ENCODE results near the gene MBL2.

The MBL2 gene

DNA sequence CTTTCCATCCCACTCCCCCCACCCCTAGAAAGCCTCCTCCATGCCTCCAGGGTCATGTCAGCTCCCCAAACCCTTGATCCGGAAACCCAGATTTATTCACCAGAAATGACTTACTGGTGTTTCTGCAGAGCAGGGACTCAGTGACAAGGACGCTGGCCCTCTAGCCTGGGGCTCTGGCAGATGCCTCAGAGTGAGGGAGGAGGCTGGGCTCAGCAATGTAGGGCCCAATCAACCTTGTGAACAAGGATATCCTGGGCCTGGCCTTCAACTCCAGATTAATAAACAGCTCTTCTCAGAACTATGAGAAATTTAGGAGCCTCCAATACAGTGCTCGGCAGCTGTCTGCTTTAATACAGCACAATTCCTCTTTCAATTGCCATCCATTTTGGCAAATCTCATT lies at the start of gene MBL2:
MBL2 (minus strand) TSS at position 162 of the 400 bp plus-strand sequence. CDS start 1,149 bp downstream, outside the sequence.
- TF ChIP-seq, protein P1, sequence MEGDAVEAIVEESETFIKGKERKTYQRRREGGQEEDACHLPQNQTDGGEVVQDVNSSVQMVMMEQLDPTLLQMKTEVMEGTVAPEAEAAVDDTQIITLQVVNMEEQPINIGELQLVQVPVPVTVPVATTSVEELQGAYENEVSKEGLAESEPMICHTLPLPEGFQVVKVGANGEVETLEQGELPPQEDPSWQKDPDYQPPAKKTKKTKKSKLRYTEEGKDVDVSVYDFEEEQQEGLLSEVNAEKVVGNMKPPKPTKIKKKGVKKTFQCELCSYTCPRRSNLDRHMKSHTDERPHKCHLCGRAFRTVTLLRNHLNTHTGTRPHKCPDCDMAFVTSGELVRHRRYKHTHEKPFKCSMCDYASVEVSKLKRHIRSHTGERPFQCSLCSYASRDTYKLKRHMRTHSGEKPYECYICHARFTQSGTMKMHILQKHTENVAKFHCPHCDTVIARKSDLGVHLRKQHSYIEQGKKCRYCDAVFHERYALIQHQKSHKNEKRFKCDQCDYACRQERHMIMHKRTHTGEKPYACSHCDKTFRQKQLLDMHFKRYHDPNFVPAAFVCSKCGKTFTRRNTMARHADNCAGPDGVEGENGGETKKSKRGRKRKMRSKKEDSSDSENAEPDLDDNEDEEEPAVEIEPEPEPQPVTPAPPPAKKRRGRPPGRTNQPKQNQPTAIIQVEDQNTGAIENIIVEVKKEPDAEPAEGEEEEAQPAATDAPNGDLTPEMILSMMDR (IDR thresholded peaks at IDR 0.05; ENCODE audit: low read depth, low read length) = no peak
- no peak for DNase-seq (ENCODE audit: extremely low read depth, low read depth)

DNA sequence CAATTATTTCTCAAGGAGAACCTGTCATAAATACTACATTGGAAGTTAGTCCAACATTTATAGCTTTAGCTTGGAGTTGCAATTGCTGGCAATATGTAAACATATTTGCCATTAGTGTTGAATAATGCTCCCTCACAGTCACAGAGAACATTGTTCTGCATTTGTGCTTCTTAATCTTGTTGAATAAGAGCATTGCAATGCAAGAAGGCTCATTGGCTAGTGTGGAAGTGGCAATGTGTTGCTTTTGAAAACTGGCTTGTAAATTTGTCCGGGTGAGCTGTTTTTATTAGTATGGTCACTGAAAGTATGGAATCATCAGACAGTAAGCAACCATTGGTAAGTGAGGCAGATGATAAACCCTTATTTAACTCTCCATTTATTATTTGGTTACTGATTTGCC lies 47.7 kb upstream of the MBL2 start:
- no peak for DNase-seq (ENCODE audit: extremely low read depth, low read depth)
- TF ChIP-seq, protein P1 (IDR thresholded peaks at IDR 0.05; ENCODE audit: low read depth, low read length) = no peak

DNA sequence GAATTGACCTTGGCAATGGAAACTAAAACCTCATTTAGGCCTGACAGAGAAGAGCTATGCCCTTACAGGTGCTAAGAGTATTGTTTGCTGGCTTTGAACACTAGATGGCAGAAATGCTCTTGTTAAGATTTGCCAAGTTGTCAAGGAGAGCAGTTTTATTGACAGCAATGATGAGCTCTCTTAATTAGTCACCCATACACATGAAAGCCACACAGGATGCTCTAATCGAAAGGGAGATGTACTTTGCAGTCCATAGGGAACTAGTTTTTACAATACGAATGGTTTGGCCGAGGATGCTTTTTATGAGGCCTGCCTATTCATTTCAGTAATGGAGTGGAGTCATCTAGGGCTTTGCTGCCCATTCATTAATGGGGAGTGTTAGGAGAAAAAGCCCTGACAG lies 45.4 kb upstream of the MBL2 start:
- TF ChIP-seq, protein P1 (IDR thresholded peaks at IDR 0.05; ENCODE audit: low read depth, low read length) = no peak
- DNase-seq (ENCODE audit: extremely low read depth, low read depth) = no peak

DNA sequence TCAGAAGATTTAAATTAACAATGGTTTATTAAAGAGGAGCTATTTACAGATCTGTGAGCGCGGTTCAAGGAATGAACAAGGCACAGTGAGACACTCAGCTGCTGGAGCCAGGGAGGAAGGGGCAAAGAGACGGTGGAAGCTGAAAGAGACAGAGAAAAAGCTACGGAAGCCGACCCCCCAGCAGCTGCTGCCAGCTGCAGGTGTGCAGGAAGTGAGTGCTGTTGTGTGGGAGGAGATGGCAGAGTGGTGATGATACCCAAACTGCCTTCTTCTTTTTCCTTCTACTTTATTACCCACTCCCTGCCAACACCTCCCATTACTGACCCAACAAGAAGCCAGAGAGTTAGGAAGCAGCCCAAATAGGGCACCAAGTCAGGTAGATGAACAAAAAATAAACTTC lies 41.9 kb upstream of the MBL2 start:
- TF ChIP-seq, protein P1 (IDR thresholded peaks at IDR 0.05; ENCODE audit: low read depth, low read length) = no peak
- no peak for DNase-seq (ENCODE audit: extremely low read depth, low read depth)

DNA sequence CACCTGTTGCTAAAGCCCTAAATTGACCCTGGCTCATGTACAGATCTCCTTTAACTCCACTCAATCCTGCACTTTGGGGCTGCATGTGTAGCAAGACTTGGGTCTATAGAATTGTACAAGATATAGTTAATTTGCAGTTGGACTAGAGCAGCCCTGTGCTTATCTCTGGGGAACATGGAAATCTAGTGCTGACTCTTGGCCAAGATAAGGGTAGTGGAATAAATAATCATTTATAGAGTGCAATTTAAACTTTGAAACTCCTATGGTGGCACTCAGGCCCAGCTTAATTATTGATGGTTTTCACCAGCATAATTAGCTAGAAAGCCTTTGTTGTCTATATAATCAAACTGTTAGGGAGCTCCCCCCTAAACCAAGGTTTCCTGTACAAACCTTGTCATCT lies 39.2 kb upstream of the MBL2 start:
- TF ChIP-seq, protein P1 (IDR thresholded peaks at IDR 0.05; ENCODE audit: low read depth, low read length) = no peak
- DNase-seq (ENCODE audit: extremely low read depth, low read depth) = no peak

DNA sequence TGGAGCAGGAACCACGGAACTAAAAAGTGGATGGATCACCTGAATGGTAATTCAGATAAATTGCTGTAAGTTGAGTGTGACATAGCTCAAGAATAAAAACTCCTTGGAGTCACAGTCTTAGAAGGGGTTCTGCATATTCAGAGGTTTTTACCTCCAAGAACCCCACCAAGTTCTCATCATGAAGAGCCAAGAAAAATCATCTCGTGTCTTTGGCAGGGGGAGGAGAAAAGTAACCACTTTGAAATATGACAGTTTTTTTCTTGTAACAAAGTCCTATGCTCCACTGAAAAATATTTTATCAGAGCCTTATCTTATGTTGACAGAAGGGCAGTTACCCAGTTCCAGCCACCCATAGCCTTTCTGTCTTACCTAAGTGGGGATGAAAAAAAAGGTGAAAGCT lies 38.2 kb upstream of the MBL2 start:
- no peak for DNase-seq (ENCODE audit: extremely low read depth, low read depth)
- TF ChIP-seq, protein P1 (IDR thresholded peaks at IDR 0.05; ENCODE audit: low read depth, low read length) = no peak

DNA sequence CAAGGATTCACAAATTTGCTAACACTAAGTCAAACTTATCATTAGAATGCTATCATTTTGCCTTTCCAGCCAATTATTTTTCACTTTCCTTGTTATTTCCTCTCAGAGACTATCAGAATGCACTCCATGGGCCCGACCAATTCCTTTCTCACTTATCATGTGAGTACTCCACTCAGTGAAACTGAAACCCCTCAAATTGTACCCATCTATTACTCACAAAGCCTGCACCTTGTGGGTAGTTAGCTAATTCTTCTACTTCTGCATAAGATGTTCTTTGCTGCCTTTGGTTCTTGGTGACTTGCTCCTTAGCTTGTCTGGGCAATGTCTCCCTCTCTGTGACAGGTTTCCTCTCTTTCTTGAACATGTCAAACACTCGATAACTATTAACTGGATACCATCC lies 35.2 kb upstream of the MBL2 start:
- DNase-seq (ENCODE audit: extremely low read depth, low read depth) = no peak
- TF ChIP-seq, protein P1 (IDR thresholded peaks at IDR 0.05; ENCODE audit: low read depth, low read length) = no peak

Measured in AG09319 (cell line).